ENCODE data around the gene HIVEP1.
"Not testable (repeated sequence)": the region's sequence is repeated elsewhere in the genome, so short reads cannot be mapped to it uniquely, and the experiment has no call there.

Gene HIVEP1

GRCh38 chr6:12174878-12175277 is 162.8 kb downstream of the HIVEP1 start:
- DNase-seq = no peak
- H3K36me3 ChIP-seq = no peaks in the 10 kb centered on the region
- H3K4me1 ChIP-seq = no peaks in the 10 kb centered on the region
- TF ChIP-seq, protein P1, sequence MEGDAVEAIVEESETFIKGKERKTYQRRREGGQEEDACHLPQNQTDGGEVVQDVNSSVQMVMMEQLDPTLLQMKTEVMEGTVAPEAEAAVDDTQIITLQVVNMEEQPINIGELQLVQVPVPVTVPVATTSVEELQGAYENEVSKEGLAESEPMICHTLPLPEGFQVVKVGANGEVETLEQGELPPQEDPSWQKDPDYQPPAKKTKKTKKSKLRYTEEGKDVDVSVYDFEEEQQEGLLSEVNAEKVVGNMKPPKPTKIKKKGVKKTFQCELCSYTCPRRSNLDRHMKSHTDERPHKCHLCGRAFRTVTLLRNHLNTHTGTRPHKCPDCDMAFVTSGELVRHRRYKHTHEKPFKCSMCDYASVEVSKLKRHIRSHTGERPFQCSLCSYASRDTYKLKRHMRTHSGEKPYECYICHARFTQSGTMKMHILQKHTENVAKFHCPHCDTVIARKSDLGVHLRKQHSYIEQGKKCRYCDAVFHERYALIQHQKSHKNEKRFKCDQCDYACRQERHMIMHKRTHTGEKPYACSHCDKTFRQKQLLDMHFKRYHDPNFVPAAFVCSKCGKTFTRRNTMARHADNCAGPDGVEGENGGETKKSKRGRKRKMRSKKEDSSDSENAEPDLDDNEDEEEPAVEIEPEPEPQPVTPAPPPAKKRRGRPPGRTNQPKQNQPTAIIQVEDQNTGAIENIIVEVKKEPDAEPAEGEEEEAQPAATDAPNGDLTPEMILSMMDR (IDR thresholded peaks at IDR 0.05; ENCODE audit: low read depth, low read length) = no peak
- H3K4me3 ChIP-seq (ENCODE audit: low read depth, low read length) = no peak overlapping the region
- H3K27me3 ChIP-seq = no peaks in the 10 kb centered on the region
- H3K9me3 ChIP-seq = no peaks in the 10 kb centered on the region

DNA sequence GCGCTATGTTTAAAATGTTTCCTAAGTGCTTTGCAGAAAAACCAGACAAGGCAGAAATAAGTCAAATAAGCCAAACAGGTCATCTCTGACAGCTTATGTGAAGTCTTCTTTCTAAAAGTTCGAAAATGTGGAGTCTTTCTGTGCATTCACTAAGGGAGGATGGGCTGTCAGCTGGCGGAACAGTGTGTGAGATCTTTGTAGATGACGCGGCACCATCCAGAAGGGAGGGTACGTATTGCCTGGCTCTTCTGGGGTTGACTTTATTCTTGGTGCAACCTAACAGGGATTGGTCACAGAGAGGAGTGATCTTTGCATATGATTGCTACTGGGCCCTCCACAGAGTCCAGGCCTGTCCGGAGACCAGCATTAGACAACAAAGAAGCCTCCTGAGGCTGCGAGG is 163.5 kb downstream of the HIVEP1 start:
- TF ChIP-seq, protein P1 (IDR thresholded peaks at IDR 0.05; ENCODE audit: low read depth, low read length) = no peak
- Histone ChIP-seq H3K27me3 (no peaks in the 10 kb centered on the region), H3K4me1 (no peaks in the 10 kb centered on the region), H3K9me3 (no peaks in the 10 kb centered on the region), H3K36me3 (no peaks in the 10 kb centered on the region), H3K4me3 (ENCODE audit: low read depth, low read length) (no peak overlapping the region)
- DNase-seq = no peak

DNA sequence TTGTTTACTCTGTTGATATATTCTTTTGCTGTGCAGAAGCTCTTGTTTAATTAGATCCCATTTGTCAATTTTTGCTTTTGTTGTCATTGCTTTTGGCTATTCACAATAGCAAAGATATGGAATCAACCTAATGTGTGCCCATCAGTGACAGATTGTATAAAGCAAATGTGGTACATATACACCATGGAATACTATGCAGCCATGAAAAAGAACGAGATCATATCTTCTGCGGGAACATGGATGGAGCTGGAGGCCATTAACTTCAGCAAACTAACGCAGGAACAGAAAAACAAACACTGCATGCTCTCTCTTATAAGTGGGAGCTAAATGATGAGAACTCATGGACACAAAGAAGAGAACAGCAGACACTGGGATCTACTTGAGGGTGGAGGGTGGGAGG is 164.7 kb downstream of the HIVEP1 start:
- not testable (repeated sequence) for H3K27me3 ChIP-seq; H3K36me3 ChIP-seq; H3K4me1 ChIP-seq; H3K9me3 ChIP-seq; DNase-seq; H3K4me3 ChIP-seq (ENCODE audit: low read depth, low read length)

DNA sequence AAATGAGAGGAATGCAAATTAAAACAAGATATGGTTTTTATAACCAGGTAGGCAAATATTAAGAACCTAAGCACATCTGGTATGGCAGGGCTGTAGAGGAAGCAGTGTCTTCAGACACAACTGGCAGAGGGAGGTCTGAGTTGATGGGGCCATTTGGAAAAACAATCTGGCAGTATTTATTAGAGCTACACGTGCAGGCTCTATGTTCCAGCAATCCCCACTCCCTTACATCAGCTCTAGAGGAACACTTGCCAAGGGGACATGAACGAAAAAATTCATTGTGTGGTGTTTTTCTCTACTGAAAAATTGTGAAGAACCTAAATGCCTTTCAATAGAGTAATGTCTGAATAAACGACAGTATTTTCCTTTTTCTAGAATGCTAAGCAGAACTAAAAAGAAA is 166.4 kb downstream of the HIVEP1 start:
- no peak for DNase-seq
- no peaks in the 10 kb centered on the region for H3K36me3 ChIP-seq
- TF ChIP-seq, protein P1 (IDR thresholded peaks at IDR 0.05; ENCODE audit: low read depth, low read length) = no peak
- H3K27me3 ChIP-seq = no peaks in the 10 kb centered on the region; the same call in 1 of the 2 replicates
- no peaks in the 10 kb centered on the region for H3K9me3 ChIP-seq
- no peaks in the 10 kb centered on the region for H3K4me1 ChIP-seq
- H3K4me3 ChIP-seq (ENCODE audit: low read depth, low read length) = no peak overlapping the region

GRCh38 chr6:12181481-12181880 is 169.4 kb downstream of the HIVEP1 start:
- TF ChIP-seq, protein P1 (IDR thresholded peaks at IDR 0.05; ENCODE audit: low read depth, low read length) = no peak
- DNase-seq = no peak
- H3K4me3 ChIP-seq (ENCODE audit: low read depth, low read length) = no peak overlapping the region

DNA sequence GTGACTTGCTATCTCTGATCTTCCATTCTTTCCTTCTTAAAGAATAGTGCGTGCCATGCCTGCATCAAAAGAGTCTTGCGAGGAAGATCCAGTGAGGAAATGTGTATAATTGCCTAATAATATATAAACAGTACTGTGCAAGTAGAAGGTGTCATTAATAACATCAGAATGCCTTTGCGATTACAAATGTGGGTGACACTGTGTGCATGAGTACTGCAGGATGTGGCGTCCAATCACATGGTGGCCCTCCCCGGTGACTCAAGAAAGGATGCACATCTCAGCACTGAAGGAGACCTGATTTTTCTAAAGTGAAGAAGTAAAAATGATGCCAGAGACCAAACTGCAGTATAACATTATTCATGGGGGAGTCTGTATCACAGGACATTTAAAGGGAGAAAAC is 170.6 kb downstream of the HIVEP1 start:
- TF ChIP-seq, protein P1 (IDR thresholded peaks at IDR 0.05; ENCODE audit: low read depth, low read length) = no peak
- no peak for DNase-seq
- no peak overlapping the region for H3K4me3 ChIP-seq (ENCODE audit: low read depth, low read length)
- H3K27me3 ChIP-seq = no peaks in the 10 kb centered on the region; the same call in 1 of the 2 replicates
- H3K36me3 ChIP-seq = no peaks in the 10 kb centered on the region
- no peaks in the 10 kb centered on the region for H3K9me3 ChIP-seq
- H3K4me1 ChIP-seq = no peaks in the 10 kb centered on the region

More at GRCh38 chr6:12181481-12181880, 169.4 kb downstream of the HIVEP1 start:
- Histone ChIP-seq H3K36me3 (no peaks in the 10 kb centered on the region), H3K27me3 (no peaks in the 10 kb centered on the region; the same call in 1 of the 2 replicates), H3K4me1 (no peaks in the 10 kb centered on the region), H3K9me3 (no peaks in the 10 kb centered on the region)

Data from BE2C (cell line).